Measurements from ENCODE around the gene PNKD.
"Not testable (repeated sequence)": the region's sequence is repeated elsewhere in the genome, so short reads cannot be mapped to it uniquely, and the experiment has no call there.

The PNKD gene

GRCh38 chr2:218271487-218271797, 1.1 kb downstream of the PNKD start:
- Histone ChIP-seq H3K27me3 (no peaks in the 10 kb centered on the region), H3K4me3 (ENCODE audit: low read depth in 1 of 2, low read length in 1 of 2) (no peak overlapping the region), H3K9me3 (no peaks in the 10 kb centered on the region), H3K4me1 (ENCODE audit: control insufficient read depth in 1 of 2, insufficient read depth in 1 of 2, low read depth in 1 of 2, low read length in 1 of 2) (peaks cover 48 to 49% of the 10 kb centered on the region in 2 experiments), H3K36me3 (peaks cover 32% of the 10 kb centered on the region), H3K27ac (peak overlapping the region; percentile 79)
- no peak for TF ChIP-seq CTCF (IDR thresholded peaks at IDR 0.05)

- Histone ChIP-seq H3K4me1 (ENCODE audit: control insufficient read depth in 1 of 2, insufficient read depth in 1 of 2, low read depth in 1 of 2, low read length in 1 of 2) (peaks cover 49 to 51% of the 10 kb centered on the region in 2 experiments), H3K27me3 (no peaks in the 10 kb centered on the region), H3K4me3 (ENCODE audit: low read depth in 1 of 2, low read length in 1 of 2) (no peak overlapping the region), H3K9me3 (no peaks in the 10 kb centered on the region), H3K36me3 (peaks cover 35% of the 10 kb centered on the region), H3K27ac (peak overlapping the region; percentile 79)
- no peak for TF ChIP-seq CTCF (IDR thresholded peaks at IDR 0.05)
Observed at GRCh38 chr2:218271865-218272530, 1.7 kb downstream of the PNKD start.

- Histone ChIP-seq H3K27me3 (no peaks in the 10 kb centered on the region), H3K9me3 (no peaks in the 10 kb centered on the region), H3K4me1 (ENCODE audit: control insufficient read depth in 1 of 2, insufficient read depth in 1 of 2, low read depth in 1 of 2, low read length in 1 of 2) (peaks cover 49 to 51% of the 10 kb centered on the region in 2 experiments), H3K36me3 (peaks cover 42% of the 10 kb centered on the region), H3K4me3 (ENCODE audit: low read depth in 1 of 2, low read length in 1 of 2) (no peak overlapping the region), H3K27ac (peak overlapping the region; percentile 79)
- peak; percentile 86 for TF ChIP-seq CTCF (IDR thresholded peaks at IDR 0.05)
Observed at GRCh38 chr2:218272531-218273212, 2.4 kb downstream of the PNKD start.

GRCh38 chr2:218273214-218273907, 3.0 kb downstream of the PNKD start:
- not testable (repeated sequence) for H3K9me3 ChIP-seq
- H3K36me3 ChIP-seq, result peaks cover 49% of the 10 kb centered on the region
- peak overlapping the region; percentile 79 for H3K27ac ChIP-seq

GRCh38 chr2:218273908-218274249, 3.6 kb downstream of the PNKD start:
- Histone ChIP-seq H3K4me3 (ENCODE audit: low read depth in 1 of 2, low read length in 1 of 2) (no peak overlapping the region), H3K9me3 (no peaks in the 10 kb centered on the region), H3K36me3 (peaks cover 54% of the 10 kb centered on the region), H3K27ac (peak overlapping the region; percentile 37), H3K27me3 (no peaks in the 10 kb centered on the region), H3K4me1 (ENCODE audit: control insufficient read depth in 1 of 2, insufficient read depth in 1 of 2, low read depth in 1 of 2, low read length in 1 of 2) (peaks cover 47 to 51% of the 10 kb centered on the region in 2 experiments)
- TF ChIP-seq CTCF (IDR thresholded peaks at IDR 0.05), result no peak

More at GRCh38 chr2:218273214-218273907, 3.0 kb downstream of the PNKD start:
- H3K4me3 ChIP-seq (ENCODE audit: low read depth in 1 of 2, low read length in 1 of 2); H3K27me3 ChIP-seq: not testable (repeated sequence)
- peaks cover 49 to 51% of the 10 kb centered on the region in 2 experiments for H3K4me1 ChIP-seq (ENCODE audit: control insufficient read depth in 1 of 2, insufficient read depth in 1 of 2, low read depth in 1 of 2, low read length in 1 of 2)

- H3K4me1 ChIP-seq (ENCODE audit: control insufficient read depth in 1 of 2, insufficient read depth in 1 of 2, low read depth in 1 of 2, low read length in 1 of 2), result peaks cover 39 to 43% of the 10 kb centered on the region in 2 experiments
- peak overlapping the region; percentile 37 for H3K27ac ChIP-seq
- H3K9me3 ChIP-seq, result no peaks in the 10 kb centered on the region
- TF ChIP-seq CTCF (IDR thresholded peaks at IDR 0.05), result no peak
- H3K36me3 ChIP-seq, result peaks cover 61% of the 10 kb centered on the region
- no peak overlapping the region for H3K4me3 ChIP-seq (ENCODE audit: low read depth in 1 of 2, low read length in 1 of 2)
- no peaks in the 10 kb centered on the region for H3K27me3 ChIP-seq
Observed at GRCh38 chr2:218274586-218274985, 4.3 kb downstream of the PNKD start.

Data from neutrophil (primary cell).